ENCODE data around the gene RNF182.

The RNF182 gene

DNA sequence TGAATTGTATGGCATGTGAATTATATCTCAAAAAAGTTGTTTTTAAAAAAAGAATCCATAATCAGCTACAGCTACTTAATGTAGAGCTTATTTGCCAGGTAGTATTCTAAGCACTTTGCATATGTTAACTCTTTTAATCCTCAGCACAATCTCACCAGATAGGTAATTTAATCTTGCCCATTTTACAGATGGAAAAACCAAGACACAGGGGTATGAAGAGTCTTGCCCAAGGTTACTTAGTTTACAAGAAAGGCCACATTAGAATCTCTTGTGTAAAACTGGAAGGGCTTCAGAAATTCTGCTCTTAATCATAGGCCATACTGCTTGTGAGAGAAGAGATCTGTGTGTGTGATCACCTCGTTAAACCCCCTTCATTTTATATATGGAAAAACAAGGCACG is 13.4 kb upstream of the RNF182 start:
- no peak overlapping the region for H3K27ac ChIP-seq (ENCODE audit: poor library complexity, severe bottlenecking)

DNA sequence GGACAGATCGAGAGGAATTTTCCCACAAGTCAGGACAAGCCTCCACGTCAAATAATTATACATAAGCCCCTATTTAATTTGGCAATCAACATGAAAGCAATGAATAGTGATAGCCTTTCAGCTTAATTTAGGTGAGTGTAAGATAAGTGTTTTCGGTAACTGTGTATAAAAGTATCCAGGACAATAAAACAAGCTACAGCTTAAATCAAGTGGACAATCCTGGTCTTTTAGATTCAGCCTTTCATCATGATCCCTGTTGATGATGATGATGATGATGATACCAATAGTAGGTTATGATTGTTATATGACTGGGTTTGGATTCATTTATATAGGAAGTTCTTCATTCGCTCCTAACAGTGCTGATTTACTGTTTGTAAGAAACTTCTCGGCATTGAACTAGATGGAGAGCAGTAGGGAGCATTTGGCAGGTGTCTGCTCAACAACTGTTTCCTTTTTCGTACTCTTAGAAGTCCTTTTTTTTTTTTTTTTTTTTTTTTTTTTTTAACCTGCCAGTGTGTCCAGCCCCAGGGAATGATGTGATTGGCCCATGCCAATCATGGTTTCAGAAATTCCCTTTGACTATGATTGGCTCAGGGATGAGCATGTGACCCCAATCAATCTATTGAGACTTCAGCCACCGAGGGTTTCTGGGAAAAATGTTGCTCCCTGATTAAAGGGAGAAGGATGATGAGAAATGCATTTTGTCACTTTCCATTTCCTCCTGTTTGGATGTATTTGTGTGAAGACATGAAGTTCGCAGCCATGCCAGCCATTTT is 11.3 kb upstream of the RNF182 start:
- Histone ChIP-seq H3K36me3 (ENCODE audit: low read depth) (no peaks in the 10 kb centered on the region), H3K9me3 (ENCODE audit: severe bottlenecking) (no peaks in the 10 kb centered on the region), H3K4me3 (ENCODE audit: severe bottlenecking) (no peak overlapping the region), H3K4me1 (ENCODE audit: insufficient read depth, poor library complexity, severe bottlenecking) (peaks cover 9% of the 10 kb centered on the region), H3K27ac (ENCODE audit: poor library complexity, severe bottlenecking) (no peak overlapping the region), H3K27me3 (ENCODE audit: insufficient read depth, poor library complexity, severe bottlenecking) (peaks cover 2% of the 10 kb centered on the region)
- DNase-seq (ENCODE audit: low spot score) (no peak), ATAC-seq (ENCODE audit: low read depth) (no peak)
- TF ChIP-seq CTCF (IDR thresholded peaks at IDR 0.05; ENCODE audit: poor library complexity, severe bottlenecking), result no peak

More for the DNA sequence above, 13.4 kb upstream of the RNF182 start:
- H3K4me1 ChIP-seq (ENCODE audit: insufficient read depth, poor library complexity, severe bottlenecking), result peaks cover 9% of the 10 kb centered on the region
- H3K4me3 ChIP-seq (ENCODE audit: severe bottlenecking), result no peak overlapping the region
- peaks cover 7% of the 10 kb centered on the region for H3K27me3 ChIP-seq (ENCODE audit: insufficient read depth, poor library complexity, severe bottlenecking)
- TF ChIP-seq CTCF (IDR thresholded peaks at IDR 0.05; ENCODE audit: poor library complexity, severe bottlenecking), result no peak
- no peaks in the 10 kb centered on the region for H3K36me3 ChIP-seq (ENCODE audit: low read depth)
- DNase-seq (ENCODE audit: low spot score) (no peak), ATAC-seq (ENCODE audit: low read depth) (no peak)
- H3K9me3 ChIP-seq (ENCODE audit: severe bottlenecking), result no peaks in the 10 kb centered on the region

GRCh38 chr6:13914351-13914750 is 10.4 kb upstream of the RNF182 start:
- H3K9me3 ChIP-seq (ENCODE audit: severe bottlenecking), result no peaks in the 10 kb centered on the region
- H3K4me3 ChIP-seq (ENCODE audit: severe bottlenecking), result no peak overlapping the region
- H3K36me3 ChIP-seq (ENCODE audit: low read depth), result no peaks in the 10 kb centered on the region
- no peak for DNase-seq (ENCODE audit: low spot score)
- H3K4me1 ChIP-seq (ENCODE audit: insufficient read depth, poor library complexity, severe bottlenecking), result peaks cover 9% of the 10 kb centered on the region
- no peaks in the 10 kb centered on the region for H3K27me3 ChIP-seq (ENCODE audit: insufficient read depth, poor library complexity, severe bottlenecking)
- H3K27ac ChIP-seq (ENCODE audit: poor library complexity, severe bottlenecking), result no peak overlapping the region
- TF ChIP-seq CTCF (IDR thresholded peaks at IDR 0.05; ENCODE audit: poor library complexity, severe bottlenecking), result no peak
- ATAC-seq (ENCODE audit: low read depth), result no peak

DNA sequence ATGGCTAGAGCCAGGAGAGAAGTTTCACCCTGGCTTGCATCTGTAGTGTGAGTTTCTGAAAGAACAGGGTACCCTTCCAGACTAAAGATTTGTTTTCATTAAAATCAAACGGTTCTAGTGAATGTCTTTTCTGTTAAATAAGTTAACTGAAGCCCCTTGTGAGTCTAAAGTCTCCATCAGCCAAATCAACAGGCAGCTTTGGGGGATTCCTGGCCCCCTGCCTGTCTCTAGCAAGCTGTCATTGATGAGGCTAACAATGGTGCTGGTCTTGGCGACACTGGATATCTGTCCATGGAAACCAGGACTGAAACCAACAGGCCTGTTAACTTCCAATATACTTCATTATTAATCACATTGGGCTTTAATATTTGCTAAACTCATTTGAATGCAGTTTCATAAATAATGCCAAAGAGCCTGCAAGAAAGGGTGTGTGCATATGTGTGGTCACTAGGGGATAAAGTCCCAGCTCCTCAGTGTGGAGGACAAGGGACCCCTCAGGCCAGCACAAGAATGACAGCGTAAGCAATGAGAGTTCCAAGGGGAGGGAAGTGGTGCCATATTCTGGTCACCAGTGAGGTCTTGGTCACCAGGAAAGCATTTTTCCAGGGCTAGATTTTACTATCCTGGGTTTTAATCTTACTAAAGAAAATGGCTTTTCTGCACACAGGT is 9.1 kb upstream of the RNF182 start:
- Histone ChIP-seq H3K27ac (ENCODE audit: poor library complexity, severe bottlenecking) (no peak overlapping the region), H3K36me3 (ENCODE audit: low read depth) (no peaks in the 10 kb centered on the region), H3K4me3 (ENCODE audit: severe bottlenecking) (no peak overlapping the region), H3K27me3 (ENCODE audit: insufficient read depth, poor library complexity, severe bottlenecking) (no peaks in the 10 kb centered on the region), H3K9me3 (ENCODE audit: severe bottlenecking) (no peaks in the 10 kb centered on the region), H3K4me1 (ENCODE audit: insufficient read depth, poor library complexity, severe bottlenecking) (peaks cover 9% of the 10 kb centered on the region)
- no peak for TF ChIP-seq CTCF (IDR thresholded peaks at IDR 0.05; ENCODE audit: poor library complexity, severe bottlenecking)
- ATAC-seq (ENCODE audit: low read depth), result no peak
- DNase-seq (ENCODE audit: low spot score), result no peak
